GM13977 (cell line): Measurements from ENCODE around the gene DMKN.

Experiments used
- DNase-seq: peaks from one replicate; pipeline ENCODE4 v3.0.0; 2012; ENCODE audit warnings: low spot score
- in situ Hi-C: fragments of 300-500 bp; cut with MboI; formaldehyde crosslinking; loops from one replicate; pipeline ENCODE4 v1.12.0; 2022; ENCODE audit warnings: low sequenced_read_pairs, low pct_unique_long_range_greater_than_20kb, mixed read lengths, inconsistent platforms; ENCODE audit not compliant: unreplicated experiment
- TF ChIP-seq, protein P1 (sequence below): IDR thresholded peaks from 2 replicates; pipeline ENCODE4 v1.5.1; 2012; ENCODE audit warnings: mild to moderate bottlenecking, control low read depth; ENCODE audit not compliant: insufficient read depth; ENCODE audit errors: extremely low read depth, missing control alignments

Gene DMKN

DNA sequence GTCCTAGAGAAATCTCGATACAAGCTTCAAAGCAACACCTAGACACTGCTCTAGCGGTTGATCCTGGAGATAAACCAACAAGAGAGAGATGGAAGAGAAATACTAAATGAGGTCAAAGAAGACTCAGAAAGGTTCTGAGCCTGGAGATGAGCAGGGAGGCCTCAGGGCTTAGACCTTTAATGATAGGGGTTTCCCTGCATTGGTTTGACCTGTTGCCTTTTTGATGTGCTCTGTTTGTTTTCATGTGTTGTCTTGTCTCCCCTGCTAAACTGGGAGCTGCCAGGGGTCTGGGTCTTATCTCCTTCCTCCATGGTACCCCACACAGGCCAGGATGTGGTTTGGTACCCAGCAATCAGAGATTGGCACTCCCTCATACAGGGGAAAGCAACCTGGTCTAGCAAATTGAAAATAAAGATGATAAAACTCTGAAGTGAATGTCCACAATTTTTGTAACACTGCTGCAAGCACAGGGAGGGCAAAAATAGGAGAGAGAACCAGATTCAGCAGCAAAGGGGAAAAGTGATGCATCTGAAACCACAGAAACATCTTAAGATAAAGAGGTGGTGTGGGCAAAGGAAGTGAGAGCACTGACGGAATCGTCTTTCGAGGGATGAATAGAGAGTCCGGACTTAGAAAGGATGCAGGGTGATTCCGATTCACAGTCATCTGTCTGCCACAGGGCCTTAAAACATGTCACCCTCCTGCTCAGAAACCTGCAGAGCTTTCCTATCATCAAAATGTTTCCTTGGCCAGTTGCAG, 61.9 kb downstream of the DMKN start:
- in situ Hi-C loops: no loop called here
- TF ChIP-seq, protein P1, sequence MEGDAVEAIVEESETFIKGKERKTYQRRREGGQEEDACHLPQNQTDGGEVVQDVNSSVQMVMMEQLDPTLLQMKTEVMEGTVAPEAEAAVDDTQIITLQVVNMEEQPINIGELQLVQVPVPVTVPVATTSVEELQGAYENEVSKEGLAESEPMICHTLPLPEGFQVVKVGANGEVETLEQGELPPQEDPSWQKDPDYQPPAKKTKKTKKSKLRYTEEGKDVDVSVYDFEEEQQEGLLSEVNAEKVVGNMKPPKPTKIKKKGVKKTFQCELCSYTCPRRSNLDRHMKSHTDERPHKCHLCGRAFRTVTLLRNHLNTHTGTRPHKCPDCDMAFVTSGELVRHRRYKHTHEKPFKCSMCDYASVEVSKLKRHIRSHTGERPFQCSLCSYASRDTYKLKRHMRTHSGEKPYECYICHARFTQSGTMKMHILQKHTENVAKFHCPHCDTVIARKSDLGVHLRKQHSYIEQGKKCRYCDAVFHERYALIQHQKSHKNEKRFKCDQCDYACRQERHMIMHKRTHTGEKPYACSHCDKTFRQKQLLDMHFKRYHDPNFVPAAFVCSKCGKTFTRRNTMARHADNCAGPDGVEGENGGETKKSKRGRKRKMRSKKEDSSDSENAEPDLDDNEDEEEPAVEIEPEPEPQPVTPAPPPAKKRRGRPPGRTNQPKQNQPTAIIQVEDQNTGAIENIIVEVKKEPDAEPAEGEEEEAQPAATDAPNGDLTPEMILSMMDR: no peak

DNA sequence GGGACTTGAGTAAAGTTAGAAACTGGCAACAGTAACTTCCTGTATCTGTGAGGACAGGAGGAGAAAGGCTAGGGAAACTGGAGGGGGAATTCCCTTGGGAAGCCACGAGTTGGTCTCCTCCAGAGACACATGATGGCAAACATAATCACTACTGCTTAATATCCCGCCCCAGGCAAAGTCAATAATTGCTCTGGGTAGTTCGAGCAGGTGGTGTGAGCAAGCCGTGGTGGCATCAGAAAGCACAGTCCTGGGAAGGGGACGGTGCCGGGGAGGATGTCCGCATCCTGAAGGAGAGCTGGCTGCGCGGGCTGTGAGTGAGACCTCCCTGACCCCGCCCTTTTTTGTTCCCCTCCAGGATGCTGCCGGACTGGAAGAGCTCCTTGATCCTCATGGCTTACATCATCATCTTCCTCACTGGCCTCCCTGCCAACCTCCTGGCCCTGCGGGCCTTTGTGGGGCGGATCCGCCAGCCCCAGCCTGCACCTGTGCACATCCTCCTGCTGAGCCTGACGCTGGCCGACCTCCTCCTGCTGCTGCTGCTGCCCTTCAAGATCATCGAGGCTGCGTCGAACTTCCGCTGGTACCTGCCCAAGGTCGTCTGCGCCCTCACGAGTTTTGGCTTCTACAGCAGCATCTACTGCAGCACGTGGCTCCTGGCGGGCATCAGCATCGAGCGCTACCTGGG, 63.9 kb downstream of the DMKN start:
- TF ChIP-seq, protein P1: no peak
- DNase-seq: no peak
- in situ Hi-C loops: no loop called here

More for the DNA sequence above, 61.9 kb downstream of the DMKN start:
- DNase-seq: peak; percentile 83

DNA sequence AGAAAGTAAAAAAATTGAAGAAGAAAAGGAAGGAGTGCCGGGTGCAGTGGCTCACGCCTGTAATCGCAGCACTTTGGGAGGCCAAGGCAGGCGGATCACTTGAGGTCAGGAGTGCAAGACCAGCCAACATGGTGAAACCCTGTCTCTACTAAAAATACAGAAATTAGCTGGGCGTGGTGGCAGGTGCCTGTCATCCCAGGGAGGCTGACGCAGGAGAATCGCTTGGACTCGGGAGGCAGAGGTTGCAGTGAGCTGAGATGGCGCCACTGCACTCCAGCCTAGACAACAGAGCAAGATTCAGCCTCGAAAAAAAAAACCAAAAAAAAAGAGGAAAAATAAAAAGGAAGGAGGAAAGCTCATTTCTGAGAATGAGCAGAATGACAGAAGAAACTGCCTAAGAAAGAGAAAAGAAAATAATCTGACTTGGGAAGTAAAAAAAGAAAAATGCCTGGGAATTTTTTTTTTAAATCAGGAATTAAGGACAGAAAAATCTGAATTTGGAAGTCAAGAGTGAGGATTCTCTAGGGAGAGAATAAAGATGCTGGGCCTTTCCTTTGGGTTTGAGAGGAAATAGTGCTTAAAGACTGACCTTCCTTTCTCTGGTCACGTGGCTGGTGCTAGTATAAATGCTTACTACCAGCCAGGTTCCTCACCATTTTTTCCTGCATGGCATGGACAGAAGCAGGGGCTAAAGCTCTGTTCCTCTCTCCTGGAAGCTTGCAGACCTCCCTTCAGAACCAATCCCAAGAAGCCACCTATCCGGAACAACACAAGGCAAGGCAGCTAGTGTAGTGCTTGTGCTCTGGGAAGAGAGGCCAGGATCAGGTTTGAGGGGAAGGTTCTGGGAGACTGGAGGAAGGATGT, 65.6 kb downstream of the DMKN start, which contains the start of gene FFAR2:
FFAR2 (plus strand) TSS at position 652 of the 864 bp plus-strand sequence. CDS start 1,458 bp downstream, outside the sequence.
- no peak for DNase-seq
- TF ChIP-seq, protein P1: no peak
- in situ Hi-C loops: no loop called here
